ENCODE data around the gene CADPS2. TPM values are rescaled to one million over a fixed set of nuclear protein-coding genes. Genes with fewer than 3 reads are reported as not detected.

CADPS2 gene
- total RNA-seq, 4 donors from 2014 or later = 27.3 to 154 (median 114) TPM

- WGBS = 89% methylated on average over 1 of the region's 1 CpG
Measured at GRCh38 chr7:122344303-122344620, 542.0 kb downstream of the CADPS2 start.

GRCh38 chr7:122343601-122344302 is 542.5 kb downstream of the CADPS2 start:
- intact Hi-C loops (cut with DNase I) = no loop called here
- Histone ChIP-seq H3K27me3 (no peaks in the 10 kb centered on the region), H3K4me1 (no peaks in the 10 kb centered on the region), H3K27ac (replicated peaks in 1 of 4) (no peak overlapping the region), H3K9me3 (no peaks in the 10 kb centered on the region), H3K4me3 (no peak overlapping the region), H3K36me3 (peaks cover 0 to 4% (median 0%) of the 10 kb centered on the region in 4 donors)
- TF ChIP-seq CTCF (IDR thresholded peaks at IDR 0.05) (no peak), POLR2A (IDR thresholded peaks at IDR 0.05; ENCODE audit: low read depth) (no peak), EP300 (IDR thresholded peaks at IDR 0.05) (no peak), POLR2AphosphoS5 (IDR thresholded peaks at IDR 0.05) (no peak)
- WGBS = 79% methylated on average over 7 of the region's 7 CpGs
- no peak for DNase-seq (ENCODE audit: extremely low spot score)

More at GRCh38 chr7:122344303-122344620, 542.0 kb downstream of the CADPS2 start:
- H3K4me3 ChIP-seq = no peak overlapping the region
- H3K4me1 ChIP-seq = no peaks in the 10 kb centered on the region
- peaks cover 0 to 4% (median 0%) of the 10 kb centered on the region in 4 donors for H3K36me3 ChIP-seq
- TF ChIP-seq POLR2A (IDR thresholded peaks at IDR 0.05; ENCODE audit: low read depth) = no peak
- no peak for TF ChIP-seq CTCF (IDR thresholded peaks at IDR 0.05)
- TF ChIP-seq POLR2AphosphoS5 (IDR thresholded peaks at IDR 0.05) = no peak
- no peak for TF ChIP-seq EP300 (IDR thresholded peaks at IDR 0.05)
- no peaks in the 10 kb centered on the region for H3K9me3 ChIP-seq
- DNase-seq (ENCODE audit: extremely low spot score) = no peak
- no peaks in the 10 kb centered on the region for H3K27me3 ChIP-seq
- intact Hi-C loops (cut with DNase I) = no loop called here
- H3K27ac ChIP-seq (replicated peaks in 1 of 4) = no peak overlapping the region

DNA sequence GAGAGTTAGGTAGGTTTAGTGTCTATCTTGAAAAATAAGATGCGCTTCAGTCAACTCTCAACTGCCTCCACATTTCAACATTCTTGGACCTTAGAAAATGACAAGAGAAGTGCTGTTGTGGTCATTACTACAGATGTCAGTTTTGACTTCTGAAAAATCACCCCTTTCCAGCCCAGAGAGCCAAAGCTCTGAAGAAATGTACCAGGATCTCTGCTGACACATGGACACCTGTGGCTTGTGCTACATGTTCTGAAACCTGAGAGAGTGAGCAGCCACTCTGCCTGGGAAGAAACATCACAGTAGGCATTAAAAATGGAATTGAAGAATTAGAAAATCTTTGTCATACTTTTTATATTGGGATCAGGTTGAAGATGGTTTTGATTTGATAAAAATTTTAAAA is 545.8 kb downstream of the CADPS2 start:
- H3K4me3 ChIP-seq = no peak overlapping the region
- H3K27me3 ChIP-seq = no peaks in the 10 kb centered on the region
- H3K9me3 ChIP-seq = no peaks in the 10 kb centered on the region
- H3K36me3 ChIP-seq = peaks cover 0 to 4% (median 0%) of the 10 kb centered on the region in 4 donors
- no peaks in the 10 kb centered on the region for H3K4me1 ChIP-seq
- 87% methylated on average over 1 of the region's 1 CpG for WGBS
- no peak overlapping the region for H3K27ac ChIP-seq (replicated peaks in 1 of 4)
- intact Hi-C loops (cut with DNase I) = no loop called here
- no peak for DNase-seq (ENCODE audit: extremely low spot score)
- TF ChIP-seq EP300 (IDR thresholded peaks at IDR 0.05) = no peak
- TF ChIP-seq POLR2A (IDR thresholded peaks at IDR 0.05; ENCODE audit: low read depth) = no peak
- TF ChIP-seq POLR2AphosphoS5 (IDR thresholded peaks at IDR 0.05) = no peak

DNA sequence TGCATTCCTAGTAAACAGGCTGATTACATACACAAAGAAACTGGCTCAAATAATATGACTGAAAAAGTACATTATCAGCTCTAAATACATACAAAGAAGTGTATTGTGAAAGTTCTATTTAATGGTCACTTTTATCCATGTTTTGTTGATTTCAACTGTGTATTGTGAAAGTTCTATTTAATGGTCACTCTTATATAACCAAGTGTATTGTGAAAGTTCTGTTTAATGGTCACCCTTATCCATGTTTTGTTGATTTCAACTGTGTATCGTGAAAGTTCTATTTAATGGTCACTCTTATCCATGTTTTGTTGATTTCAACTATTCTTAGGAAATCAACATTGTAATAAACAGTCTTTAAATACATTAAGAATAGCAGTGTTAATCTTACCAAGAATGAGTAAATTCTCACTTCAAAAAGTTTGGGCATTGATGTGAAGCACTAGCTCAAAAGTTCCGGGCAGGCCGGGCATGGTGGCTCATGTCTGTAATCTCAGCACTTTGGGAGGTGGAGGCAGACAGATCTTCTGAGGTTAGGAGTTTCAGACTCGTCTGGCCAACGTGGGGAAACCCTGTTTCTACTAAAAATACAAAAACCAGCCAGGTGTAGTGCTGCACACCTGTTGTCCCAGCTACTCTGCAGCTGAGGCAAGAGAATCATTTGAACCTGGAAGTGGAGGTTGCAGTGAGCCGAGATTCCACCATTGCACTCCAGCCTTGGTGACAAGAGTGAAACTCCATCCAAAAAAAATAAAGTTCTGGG is 546.9 kb downstream of the CADPS2 start:
- intact Hi-C loops (cut with DNase I) = no loop called here
- DNase-seq (ENCODE audit: extremely low spot score) = no peak
- TF ChIP-seq POLR2A (IDR thresholded peaks at IDR 0.05; ENCODE audit: low read depth) (no peak), CTCF (IDR thresholded peaks at IDR 0.05) (no peak), EP300 (IDR thresholded peaks at IDR 0.05) (no peak), POLR2AphosphoS5 (IDR thresholded peaks at IDR 0.05) (no peak)
- Histone ChIP-seq H3K36me3 (peaks cover 0 to 4% (median 0%) of the 10 kb centered on the region in 4 donors), H3K27me3 (no peaks in the 10 kb centered on the region), H3K27ac (replicated peaks in 1 of 4) (no peak overlapping the region), H3K9me3 (no peaks in the 10 kb centered on the region), H3K4me3 (no peak overlapping the region), H3K4me1 (no peaks in the 10 kb centered on the region)
- 87% methylated on average over 6 of the region's 6 CpGs for WGBS

DNA sequence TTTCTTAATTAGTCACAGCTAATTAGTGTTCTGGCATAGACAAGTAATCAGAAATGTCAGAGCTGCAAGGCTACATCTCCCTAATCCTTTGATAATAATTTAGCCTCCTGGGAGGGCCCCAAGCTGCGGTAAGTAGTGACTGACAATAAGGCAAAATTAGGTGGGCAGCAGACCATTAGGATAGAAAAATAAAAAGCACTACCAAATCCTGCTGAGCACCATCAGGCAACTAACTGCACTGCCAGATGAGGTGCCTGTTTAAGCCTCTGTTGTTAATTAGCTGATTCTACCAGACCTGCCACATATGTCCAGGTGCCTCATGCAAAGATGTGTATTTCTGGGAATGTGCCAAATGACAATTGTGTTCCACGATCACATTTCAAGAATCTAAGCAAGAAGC is 549.2 kb downstream of the CADPS2 start:
- H3K4me3 ChIP-seq = no peak overlapping the region
- 70% methylated on average over 2 of the region's 2 CpGs for WGBS
- peaks cover 0 to 4% (median 0%) of the 10 kb centered on the region in 4 donors for H3K36me3 ChIP-seq
- no peaks in the 10 kb centered on the region for H3K27me3 ChIP-seq
- H3K27ac ChIP-seq (replicated peaks in 1 of 4) = no peak overlapping the region
- H3K9me3 ChIP-seq = no peaks in the 10 kb centered on the region
- H3K4me1 ChIP-seq = no peaks in the 10 kb centered on the region
- intact Hi-C loops (cut with DNase I) = no loop called here
- no peak for DNase-seq (ENCODE audit: extremely low spot score)
- no peak for TF ChIP-seq POLR2A (IDR thresholded peaks at IDR 0.05; ENCODE audit: low read depth)
- no peak for TF ChIP-seq EP300 (IDR thresholded peaks at IDR 0.05)
- no peak for TF ChIP-seq POLR2AphosphoS5 (IDR thresholded peaks at IDR 0.05)
- no peak for TF ChIP-seq CTCF (IDR thresholded peaks at IDR 0.05)
